Heart left ventricle (tissue), 16 donors: Measurements from ENCODE around the gene HLA-DMA. TPM values are rescaled to one million over a fixed set of nuclear protein-coding genes. Genes with fewer than 3 reads are reported as not detected.
A peak's percentile ranks its signal among the peaks of the same experiment; 100 is the strongest.

Experiments used
- ATAC-seq, 4 donors: fragments of 200-7000 bp; cut with Tn5 transposase; one replicate each; pipeline ENCODE4 v1.9.1; 2020 to 2022; ENCODE audit warnings: moderate library complexity in 4 of 4, mild to moderate bottlenecking in 3 of 4, moderate number of reproducible peaks in 1 of 4
- DNase-seq, 5 donors: peaks; one replicate each; pipeline ENCODE4 v3.0.0-alpha.2; 2020
- H3K27ac ChIP-seq, 12 donors: fragments of 200-600 bp; sonication (generic) in 4 of 12; one replicate each; pipeline versions ENCODE4 v1.5.0 to v1.8.0; 2016 to 2022; ENCODE audit warnings: mild to moderate bottlenecking in 2 of 12
- H3K27me3 ChIP-seq, 9 donors: fragments of 200-600 bp; sonication (generic) in 2 of 9; one replicate each; pipeline versions ENCODE4 v1.5.1 to v1.8.0; 2016 to 2022; ENCODE audit warnings: mild to moderate bottlenecking in 3 of 9
- H3K36me3 ChIP-seq, 9 donors: fragments of 200-600 bp; sonication (generic) in 2 of 9; one replicate each; pipeline versions ENCODE4 v1.5.0 to v1.8.0; 2018 to 2022; ENCODE audit warnings: mild to moderate bottlenecking in 2 of 9
- H3K4me1 ChIP-seq, 12 donors: fragments of 200-600 bp; sonication (generic) in 4 of 12; one replicate each; pipeline versions ENCODE4 v1.5.0 to v1.8.0; 2016 to 2022; ENCODE audit warnings: mild to moderate bottlenecking in 3 of 12
- H3K4me3 ChIP-seq, 12 donors: fragments of 200-600 bp; sonication (generic) in 4 of 12; one replicate each; pipeline versions ENCODE4 v1.5.0 to v1.8.0; 2017 to 2022; ENCODE audit warnings: mild to moderate bottlenecking in 9 of 12, moderate library complexity in 4 of 12
- H3K9me3 ChIP-seq, 12 donors: fragments of 200-600 bp; sonication (generic) in 4 of 12; one replicate each; pipeline versions ENCODE4 v1.5.0 to v1.8.0; 2016 to 2022; ENCODE audit warnings: mild to moderate bottlenecking in 1 of 12
- POLR2A ChIP-seq, 2 donors: fragments of 450-650 bp; IDR thresholded peaks; one replicate each; pipeline ENCODE4 v1.6.1; 2017; ENCODE audit warnings: antibody characterized with exemption in 2 of 2, mild to moderate bottlenecking in 2 of 2, moderate library complexity in 2 of 2
- WGBS, 4 donors: extraction: QIAGEN DNeasy Blood & Tissue Kit in 2 of 4; methylation state at CpG; one replicate each; pipeline versions ENCODE4 v1.1.5 to v1.1.7; 2013 to 2018; 5-methylcytosine and 5-hydroxymethylcytosine counted together
- intact Hi-C, 10 donors: fragments of 100-400 bp; cut with DNase I; formaldehyde crosslinking; loops; one replicate each; pipeline versions ENCODE4 v1.11.1 to v1.14.2; 2022
- polyA plus RNA-seq, 2 donors: library from polyadenylated mRNA; stranded (reverse); fragments of 200-250 nt; gene quantifications; one replicate each; pipeline ENCODE4 v1.2.3, GENCODE V29; 2013
- total RNA-seq, 9 donors: library from RNA; depleted of rRNA in 2 of 9; stranded (reverse); fragments of >200 nt in 2 of 9; fragmentation: NEBNext Ultra II Directional in 3 of 9; extraction: Animal tissue kit (Norgen Biotek cat#: 25700) in 3 of 9; gene quantifications; one replicate each; pipeline versions ENCODE4 v1.1.0 to v1.2.4, GENCODE V29; 2016 to 2023
- TF ChIP-seq, protein P1 (sequence below), 12 donors: fragments of 200-600 bp; sonication (generic) in 4 of 12; IDR thresholded peaks; one replicate each; pipeline versions ENCODE4 v1.5.0 to v1.8.0; 2018 to 2022; ENCODE audit warnings: antibody characterized with exemption in 12 of 12, mild to moderate bottlenecking in 5 of 12
- donor health status: ischemic (EF 13 %, LVEDD 7.1; RV severe dilation, severe dysfunction).
- donor health status: healthy with polysubstance abuse.
- donor health status: DM: no; HTN: yes; CAD: no.
- donor health status: DM: no; HTN: no; CAD: no.
- donor health status: ischemic (EF 25% LVEDD 6.9; RV normal size, moderate dysfunction).
- donor health status: ischemic (EF 25% LVEDD 5.7; RV mildly dilated, moderate dysfunction).
- donor health status: healthy.
- donor health status: DM: yes; HTN: yes; CAD: no.
- donor health status: ischemic (EF 35%, LVEDD 5.7; RV mildly dilated, moderate dysfunction).
- donor health status: nonischemic (EF 11% LVEDD 7.7; RV severe dilation, severe dysfunction).
- donor health status: DM: yes; HTN: yes; CAD: no.
- donor health status: PGD.
- donor health status: ischemic (EF 29% LVEDD 5.4; RV normal size, mild dysfunction).
- donor health status: nonischemic (EF 23%, LVEDD 6.1; RV moderate dilation, normal function).

HLA-DMA gene
- total and polyA plus RNA-seq, 11 donors: 5.4 to 150 (median 16.2) TPM

DNA sequence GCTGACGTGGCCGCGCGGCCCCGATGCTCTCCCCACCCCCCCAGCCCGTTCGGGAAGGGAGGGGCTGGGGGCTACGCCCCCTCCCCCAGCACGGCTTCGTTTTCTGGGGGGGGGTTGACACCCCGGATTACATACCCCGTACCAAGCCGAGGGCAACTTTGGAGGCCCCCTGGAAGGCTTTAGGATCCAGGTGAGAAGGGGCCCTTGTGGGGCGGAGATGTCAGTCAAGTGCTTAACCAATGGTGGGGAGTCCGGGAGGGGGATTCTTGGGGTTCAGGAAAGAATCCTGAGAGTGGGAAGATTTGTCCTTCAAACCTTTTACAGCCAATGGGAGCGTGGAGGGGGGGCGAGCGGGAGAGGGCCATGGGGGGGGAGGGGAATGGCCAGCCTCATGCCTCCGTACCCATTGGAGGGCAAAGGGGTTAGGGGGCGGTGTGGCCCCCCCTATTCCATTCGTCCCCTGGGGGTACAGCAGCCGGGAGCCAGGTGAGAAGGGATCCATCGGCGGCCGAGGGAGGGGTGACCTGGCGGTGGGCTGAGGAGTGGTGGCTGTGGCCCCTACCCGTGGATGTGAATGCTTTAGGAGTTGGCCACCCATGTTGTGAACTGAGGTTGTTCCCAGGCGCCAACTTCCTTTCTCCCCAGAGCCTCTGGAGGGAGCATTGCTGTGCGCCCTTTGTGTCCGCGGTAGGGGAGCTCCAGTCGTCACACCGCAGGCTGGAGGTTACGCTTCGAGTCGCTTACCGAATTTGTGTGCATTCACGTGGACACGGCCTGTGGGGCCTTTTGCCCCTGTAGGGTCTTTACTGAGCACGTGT is 16.2 kb upstream of the HLA-DMA start:
- ATAC-seq: peak; percentile 18 to 51 (median 42)
- intact Hi-C loops: loop anchor here in 2 of 10 donors (5.0 kb wide), 2 partner anchors 37 to 127 kb away; partner anchors contain the start of gene PSMB8 (in 1 of the 2)
- DNase-seq: peak; percentile 68 to 84 (median 79)
- Histone ChIP-seq H3K4me3 (peak overlapping the region; percentile 63 to 100 (median 80)), H3K27me3 (no peaks in the 10 kb centered on the region), H3K4me1 (peaks cover 0 to 34% (median 16%) of the 10 kb centered on the region in 12 donors), H3K36me3 (peaks cover 0 to 20% (median 10%) of the 10 kb centered on the region in 9 donors), H3K27ac (peak overlapping the region; percentile 97 to 100 (median 100)), H3K9me3 (no peaks in the 10 kb centered on the region)
- 0 to 2% (median 1%) methylated on average over 19 to 40 of the region's 40 CpGs for WGBS, 4 donors
- TF ChIP-seq, protein P1, sequence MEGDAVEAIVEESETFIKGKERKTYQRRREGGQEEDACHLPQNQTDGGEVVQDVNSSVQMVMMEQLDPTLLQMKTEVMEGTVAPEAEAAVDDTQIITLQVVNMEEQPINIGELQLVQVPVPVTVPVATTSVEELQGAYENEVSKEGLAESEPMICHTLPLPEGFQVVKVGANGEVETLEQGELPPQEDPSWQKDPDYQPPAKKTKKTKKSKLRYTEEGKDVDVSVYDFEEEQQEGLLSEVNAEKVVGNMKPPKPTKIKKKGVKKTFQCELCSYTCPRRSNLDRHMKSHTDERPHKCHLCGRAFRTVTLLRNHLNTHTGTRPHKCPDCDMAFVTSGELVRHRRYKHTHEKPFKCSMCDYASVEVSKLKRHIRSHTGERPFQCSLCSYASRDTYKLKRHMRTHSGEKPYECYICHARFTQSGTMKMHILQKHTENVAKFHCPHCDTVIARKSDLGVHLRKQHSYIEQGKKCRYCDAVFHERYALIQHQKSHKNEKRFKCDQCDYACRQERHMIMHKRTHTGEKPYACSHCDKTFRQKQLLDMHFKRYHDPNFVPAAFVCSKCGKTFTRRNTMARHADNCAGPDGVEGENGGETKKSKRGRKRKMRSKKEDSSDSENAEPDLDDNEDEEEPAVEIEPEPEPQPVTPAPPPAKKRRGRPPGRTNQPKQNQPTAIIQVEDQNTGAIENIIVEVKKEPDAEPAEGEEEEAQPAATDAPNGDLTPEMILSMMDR (IDR thresholded peaks at IDR 0.05): peak in 1 of 12 donors; percentile 35
- no peak for TF ChIP-seq POLR2A (IDR thresholded peaks at IDR 0.05)

DNA sequence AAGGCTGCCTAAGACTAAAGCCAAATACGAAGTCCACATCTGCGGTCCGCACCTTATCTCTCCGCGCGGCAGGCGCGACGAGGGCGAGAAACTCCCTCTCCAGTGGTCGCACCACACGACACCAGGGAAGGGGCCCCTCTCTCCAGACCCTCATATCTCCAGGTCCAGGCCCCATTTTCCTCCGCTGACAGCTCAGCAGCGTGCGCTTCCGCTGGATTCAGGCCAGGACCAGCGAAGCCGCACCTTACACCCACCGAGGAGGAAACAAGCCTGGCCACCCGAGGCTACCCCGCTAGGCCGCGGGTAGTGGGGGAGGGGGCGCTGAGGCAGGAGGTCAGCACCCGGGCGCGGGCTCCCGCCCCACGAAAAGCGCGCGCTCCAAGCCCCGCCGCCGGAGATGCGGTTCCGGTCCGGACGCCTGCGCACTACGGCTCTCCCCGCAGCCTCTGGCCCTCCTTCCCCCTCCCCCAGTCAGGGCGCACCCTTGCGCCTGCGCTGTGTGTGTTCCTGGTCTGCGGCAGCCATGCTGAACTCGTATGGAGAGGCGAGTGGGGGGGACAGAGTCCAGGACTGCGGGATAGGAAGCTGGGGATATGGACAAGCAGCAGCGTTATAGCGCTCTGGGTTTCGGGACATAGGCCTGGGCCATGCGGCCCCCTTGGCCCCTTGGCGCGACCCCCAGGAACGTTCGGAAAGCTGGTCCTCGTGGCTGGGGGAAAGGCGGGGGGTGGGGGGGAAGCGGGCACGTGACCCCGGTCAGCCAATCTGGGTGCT is 15.4 kb upstream of the HLA-DMA start, which contains the start of gene BRD2:
TSS of gene BRD2 (plus strand) at position 502 of the 774 bp plus-strand sequence. CDS start 4,305 bp downstream, outside the sequence.
- no peaks in the 10 kb centered on the region for H3K27me3 ChIP-seq
- H3K4me1 ChIP-seq: peaks cover 0 to 42% (median 16%) of the 10 kb centered on the region in 12 donors
- no peaks in the 10 kb centered on the region for H3K9me3 ChIP-seq
- H3K36me3 ChIP-seq: peaks cover 0 to 12% (median 10%) of the 10 kb centered on the region in 9 donors
- TF ChIP-seq POLR2A (IDR thresholded peaks at IDR 0.05): peak in 1 of 2 donors; percentile 86
- TF ChIP-seq, protein P1 (IDR thresholded peaks at IDR 0.05): no peak
- peak; percentile 97 to 99 (median 98) for DNase-seq
- peak; percentile 53 to 77 (median 68) for ATAC-seq
- 0 to 1% (median 0%) methylated on average over 12 to 62 of the region's 62 CpGs for WGBS, 4 donors
- intact Hi-C loops: loop anchor here in 2 of 10 donors (5.0 kb wide), 2 partner anchors 36 to 126 kb away; partner anchors contain the start of gene PSMB8 (in 1 of the 2)
- H3K27ac ChIP-seq: peak within 1 kb of the TSS; percentile 97 to 100 (median 100)
- peak within 1 kb of the TSS; percentile 63 to 100 (median 80) for H3K4me3 ChIP-seq

GRCh38 chr6:32967151-32968091 is 14.5 kb upstream of the HLA-DMA start:
- TF ChIP-seq POLR2A (IDR thresholded peaks at IDR 0.05): no peak
- TF ChIP-seq, protein P1 (IDR thresholded peaks at IDR 0.05): peak; percentile 15 to 77 (median 49)
- H3K27me3 ChIP-seq: no peaks in the 10 kb centered on the region
- H3K36me3 ChIP-seq: peaks cover 0 to 3% (median 2%) of the 10 kb centered on the region in 9 donors
- 3 to 4% (median 4%) methylated on average over 16 of the region's 16 CpGs for WGBS, 4 donors
- peaks cover 0 to 50% (median 16%) of the 10 kb centered on the region in 12 donors for H3K4me1 ChIP-seq
- ATAC-seq: no peak
- no peak for DNase-seq
- intact Hi-C loops: loop anchor here in 3 of 10 donors (1.0 to 5.0 kb wide), 4 partner anchors 14 to 125 kb away; partner anchors contain the start of genes HLA-DMA (in 3 of the 3) and PSMB8 (in 1 of the 3)
- peak overlapping the region; percentile 97 to 100 (median 100) for H3K27ac ChIP-seq
- no peaks in the 10 kb centered on the region for H3K9me3 ChIP-seq
- peak overlapping the region; percentile 63 to 100 (median 80) for H3K4me3 ChIP-seq
